Measurements from ENCODE around the gene KCNAB2.

Gene KCNAB2

GRCh38 chr1:6096243-6097116, 50.8 kb downstream of the KCNAB2 start:
- no peak for DNase-seq (ENCODE audit: low read depth, low spot score)

GRCh38 chr1:6097117-6097595, 51.5 kb downstream of the KCNAB2 start:
- DNase-seq (ENCODE audit: low read depth, low spot score): no peak

GRCh38 chr1:6097824-6098223, 52.1 kb downstream of the KCNAB2 start:
- DNase-seq (ENCODE audit: low read depth, low spot score): no peak

DNA sequence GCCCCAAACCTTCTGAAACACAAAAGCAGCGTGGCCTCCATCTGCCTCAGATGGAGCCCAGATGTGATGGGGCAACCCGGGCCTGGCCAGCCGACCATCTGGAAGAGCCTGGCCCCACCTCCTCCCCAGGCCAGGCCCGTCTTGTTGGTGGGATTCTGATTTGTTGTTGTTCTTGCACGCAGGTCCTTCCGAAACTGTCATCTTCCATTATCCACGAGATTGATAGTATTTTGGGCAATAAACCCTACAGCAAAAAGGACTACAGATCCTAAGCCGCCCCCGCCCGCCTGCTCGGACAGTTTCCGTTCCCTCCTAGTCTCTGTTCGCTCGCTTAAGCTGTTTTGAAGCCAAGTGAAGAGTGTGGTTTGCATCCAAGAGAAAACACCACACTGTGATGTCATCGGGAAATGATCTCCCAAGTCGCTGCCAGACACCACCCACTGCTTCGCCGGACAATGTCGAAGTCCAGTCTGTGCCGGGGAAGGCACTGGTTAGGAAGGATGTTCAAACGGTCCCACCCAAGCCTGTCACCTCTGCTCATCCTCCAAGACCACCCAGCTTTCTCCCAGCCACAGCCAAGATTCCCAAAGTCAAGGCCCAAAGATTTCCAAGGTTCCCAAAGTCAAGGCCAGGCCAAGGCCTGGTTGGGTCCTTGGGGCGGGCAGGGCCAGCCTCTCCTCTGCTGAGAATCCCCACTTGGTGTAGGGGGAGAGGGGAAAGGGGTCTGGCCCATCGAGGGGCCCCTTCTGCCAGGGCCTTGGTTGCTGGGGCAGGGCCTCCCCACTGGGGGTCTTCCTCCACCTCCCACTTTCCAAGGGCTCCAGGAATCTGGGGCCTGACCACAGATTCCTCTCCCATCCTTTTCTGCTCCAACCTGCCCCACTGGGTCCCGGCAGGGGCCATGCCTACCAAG, 52.9 kb downstream of the KCNAB2 start:
- DNase-seq (ENCODE audit: low read depth, low spot score): no peak

DNA sequence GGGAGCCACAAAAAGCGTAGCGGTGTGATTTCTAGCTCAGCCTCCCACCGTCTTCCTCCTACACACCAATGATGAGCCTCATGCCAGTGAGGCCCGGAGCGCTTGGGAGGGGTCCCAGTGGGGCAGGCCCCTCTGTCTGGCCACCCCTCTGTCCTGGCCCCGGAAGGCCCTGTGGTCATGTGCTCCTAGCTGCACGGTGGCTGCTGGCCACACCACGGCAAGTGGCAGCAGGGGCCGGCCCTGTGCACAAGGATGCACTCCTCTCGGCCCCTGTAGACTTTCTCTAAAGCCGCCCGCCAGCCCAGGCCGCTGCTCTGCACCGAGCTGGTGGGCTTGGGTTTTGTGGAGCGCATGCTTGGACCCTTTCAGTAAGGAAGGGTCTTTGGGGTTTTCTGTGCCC, 53.6 kb downstream of the KCNAB2 start:
- DNase-seq (ENCODE audit: low read depth, low spot score): no peak

DNA sequence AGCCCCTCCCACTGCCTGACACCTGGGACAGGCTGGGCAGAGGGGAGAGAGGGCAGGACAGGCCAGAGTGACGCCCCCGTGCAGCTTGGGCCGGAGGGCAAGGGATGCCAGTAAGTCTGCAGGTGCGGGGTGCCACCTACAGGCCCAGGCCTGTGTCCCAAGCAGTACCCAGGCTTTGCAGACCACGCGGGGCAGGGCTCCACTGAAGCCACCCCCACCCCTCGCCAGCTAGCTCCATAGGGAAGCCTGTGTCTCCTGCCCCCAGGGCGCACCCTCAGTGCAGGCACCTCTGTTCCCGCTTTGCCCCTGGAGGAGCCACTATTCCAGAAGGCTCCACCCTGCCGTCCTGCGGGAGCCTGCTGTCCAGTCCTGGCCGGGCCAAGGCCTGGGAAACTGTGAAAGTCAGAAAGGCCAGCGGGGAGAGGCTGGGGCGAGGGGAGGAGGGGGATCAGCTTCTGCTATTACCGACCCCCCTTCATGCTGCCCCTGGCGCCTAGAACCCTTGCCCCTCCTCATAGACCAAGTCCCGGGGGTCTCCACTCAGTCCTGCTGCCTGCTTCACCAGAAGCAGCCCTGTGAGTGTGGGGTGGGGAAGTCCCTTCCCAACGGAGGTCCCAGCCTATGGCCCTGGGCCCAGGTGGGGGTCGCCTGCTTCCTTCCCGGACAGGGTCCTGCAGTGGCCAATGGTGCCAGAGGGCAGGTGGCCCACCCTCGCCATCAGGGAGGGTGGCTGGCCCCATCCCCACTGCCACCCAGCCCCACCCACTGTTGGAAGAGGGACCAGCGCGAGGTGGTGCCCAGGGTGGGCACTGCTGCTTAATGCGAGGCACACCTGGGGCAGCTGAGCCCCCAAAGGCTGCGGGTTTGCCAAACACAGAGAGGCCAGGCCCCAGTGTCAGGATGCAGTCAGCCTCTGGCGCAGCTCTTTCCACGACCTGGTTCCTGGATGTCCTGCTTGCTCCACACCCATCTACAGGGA, 54.4 kb downstream of the KCNAB2 start:
- DNase-seq (ENCODE audit: low read depth, low spot score): no peak

GRCh38 chr1:6100861-6101783, 55.4 kb downstream of the KCNAB2 start:
- DNase-seq (ENCODE audit: low read depth, low spot score): no peak

DNA sequence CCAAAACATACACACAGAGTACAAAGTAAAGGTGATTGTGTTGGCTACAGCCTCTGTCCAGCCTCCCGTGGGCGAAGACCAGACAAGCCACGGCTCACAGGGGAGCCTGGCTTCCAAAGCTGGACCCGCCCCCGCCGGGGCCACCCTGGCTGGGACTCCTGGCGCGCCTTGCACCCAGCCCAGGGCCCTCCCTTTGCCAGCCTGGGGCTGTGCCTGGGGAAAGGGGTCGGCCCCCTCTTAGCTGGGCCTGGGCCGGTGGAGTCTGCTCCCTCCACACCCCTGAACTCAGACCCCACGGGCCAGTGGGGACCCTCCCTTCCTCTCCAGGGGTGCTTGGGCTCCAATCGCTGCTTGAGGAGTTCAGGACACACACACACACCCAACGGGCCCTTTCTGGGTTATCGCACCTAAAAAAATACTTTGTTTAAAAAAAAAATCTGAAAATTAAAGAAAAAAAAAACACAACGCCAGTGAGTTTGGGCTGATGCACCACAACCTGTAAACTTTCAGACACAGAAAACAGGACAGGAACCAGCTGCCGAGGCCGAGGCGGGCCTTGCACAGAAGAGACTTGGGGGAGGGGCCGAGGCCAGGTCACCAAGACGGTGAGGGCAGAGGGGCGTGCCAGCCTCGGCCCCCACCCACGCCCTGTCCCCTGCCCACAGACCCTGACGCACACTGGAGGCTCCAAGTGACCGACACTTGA, 56.3 kb downstream of the KCNAB2 start:
- DNase-seq (ENCODE audit: low read depth, low spot score): no peak

DNA sequence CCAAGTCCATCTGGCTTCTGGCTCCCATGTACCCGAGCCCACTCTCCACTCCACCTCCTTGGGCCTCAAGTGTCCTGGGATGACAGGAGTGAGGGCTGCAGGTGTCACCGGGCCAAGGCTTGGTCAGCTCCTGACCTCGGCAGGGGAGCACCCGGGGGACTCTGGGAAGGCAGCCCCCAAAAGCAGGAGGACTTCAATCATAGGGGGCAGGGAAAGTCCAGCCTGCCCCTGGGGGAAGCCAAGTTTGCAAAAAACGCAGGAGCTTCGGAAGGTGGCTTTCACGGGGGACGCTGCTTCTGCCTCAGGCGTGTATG, 56.8 kb downstream of the KCNAB2 start:
- no peak for DNase-seq (ENCODE audit: low read depth, low spot score)

GRCh38 chr1:6103111-6103853, 57.6 kb downstream of the KCNAB2 start:
- no peak for DNase-seq (ENCODE audit: low read depth, low spot score)

GRCh38 chr1:6103854-6104530, 58.3 kb downstream of the KCNAB2 start:
- DNase-seq (ENCODE audit: low read depth, low spot score): no peak

DNA sequence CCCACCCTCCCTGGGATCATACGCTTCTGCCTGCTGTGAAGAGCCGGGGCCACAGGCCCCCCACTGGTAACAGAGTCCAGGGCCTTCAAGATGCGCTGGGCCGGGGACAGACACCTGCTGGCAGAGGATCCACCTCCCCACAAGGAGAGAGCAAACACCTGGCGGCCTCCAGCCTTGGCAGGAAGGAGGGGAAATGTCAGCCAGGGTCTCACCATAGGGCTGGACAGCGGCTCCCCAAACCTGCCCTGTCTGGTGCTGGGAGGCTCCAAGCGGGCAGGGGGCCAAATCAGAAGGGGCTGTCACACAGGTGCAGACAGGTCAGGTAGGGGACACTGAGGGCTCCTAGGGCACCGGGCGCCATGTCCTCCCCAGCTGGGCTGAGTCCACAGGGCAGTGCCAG, 58.9 kb downstream of the KCNAB2 start:
- DNase-seq (ENCODE audit: low read depth, low spot score): no peak

DNA sequence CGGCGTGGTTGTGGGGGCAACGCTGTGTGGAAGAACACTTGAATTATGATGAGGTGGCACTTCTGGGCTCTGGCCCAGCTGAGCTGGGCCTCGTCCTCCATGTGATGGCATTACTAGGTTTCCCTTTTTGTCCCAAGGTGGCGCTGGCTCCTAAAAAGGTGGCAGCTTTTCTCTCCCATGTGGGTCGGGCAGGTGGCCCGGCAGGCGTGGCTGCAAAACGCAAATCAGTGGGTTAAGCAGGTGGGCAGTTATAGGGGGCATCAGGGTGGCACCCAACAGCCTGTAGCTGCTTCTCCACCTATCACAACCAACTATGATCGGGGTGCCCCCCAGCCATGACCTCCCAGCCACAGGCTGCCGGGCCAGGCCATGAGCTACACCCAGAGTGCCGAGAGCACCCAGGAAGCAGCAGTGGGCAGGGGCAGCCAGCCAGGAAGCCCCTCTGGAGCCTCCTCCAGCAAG, 59.6 kb downstream of the KCNAB2 start:
- no peak for DNase-seq (ENCODE audit: low read depth, low spot score)

GRCh38 chr1:6105763-6106162, 60.1 kb downstream of the KCNAB2 start:
- DNase-seq (ENCODE audit: low read depth, low spot score): no peak

DNA sequence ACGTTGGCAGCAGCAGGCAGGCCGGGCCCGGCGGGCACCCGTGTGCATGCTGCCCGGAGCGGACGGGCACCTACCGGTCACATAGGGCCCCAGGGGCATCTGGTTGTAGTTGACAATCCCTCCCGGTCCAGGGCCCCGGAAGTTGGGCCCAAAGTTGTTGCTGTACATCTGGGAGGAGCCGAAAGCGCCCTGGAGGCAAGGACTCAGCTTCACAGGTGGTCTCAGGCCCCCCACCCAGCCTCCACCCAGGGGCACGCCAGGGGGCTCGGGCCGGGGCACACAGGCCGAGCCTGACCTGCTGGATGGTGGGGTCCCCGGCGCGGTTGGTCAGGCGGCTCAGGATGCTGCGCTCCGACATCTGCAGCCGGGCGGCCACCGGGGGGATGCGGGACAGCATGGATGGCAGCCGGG, 60.6 kb downstream of the KCNAB2 start:
- no peak for DNase-seq (ENCODE audit: low read depth, low spot score)

DNA sequence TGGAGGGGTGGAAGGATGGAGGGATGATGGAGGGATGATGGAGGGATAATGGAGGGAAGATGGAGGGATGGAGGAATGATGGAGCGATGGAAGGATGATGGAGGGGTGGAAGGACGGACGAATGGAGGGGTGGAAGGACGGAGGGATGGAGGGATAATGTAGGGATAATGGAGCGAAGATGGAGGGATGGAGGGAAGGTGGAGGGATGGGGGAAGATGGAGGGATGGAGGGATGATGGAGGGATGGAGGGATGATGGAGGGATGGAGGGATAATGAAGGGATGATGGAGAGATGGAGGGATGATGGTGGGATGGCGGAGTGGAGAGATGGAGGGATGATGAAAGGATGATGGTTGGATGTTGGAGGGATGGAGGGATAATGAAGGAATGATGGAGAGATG, 61.3 kb downstream of the KCNAB2 start:
- DNase-seq (ENCODE audit: low read depth, low spot score): no peak

DNA sequence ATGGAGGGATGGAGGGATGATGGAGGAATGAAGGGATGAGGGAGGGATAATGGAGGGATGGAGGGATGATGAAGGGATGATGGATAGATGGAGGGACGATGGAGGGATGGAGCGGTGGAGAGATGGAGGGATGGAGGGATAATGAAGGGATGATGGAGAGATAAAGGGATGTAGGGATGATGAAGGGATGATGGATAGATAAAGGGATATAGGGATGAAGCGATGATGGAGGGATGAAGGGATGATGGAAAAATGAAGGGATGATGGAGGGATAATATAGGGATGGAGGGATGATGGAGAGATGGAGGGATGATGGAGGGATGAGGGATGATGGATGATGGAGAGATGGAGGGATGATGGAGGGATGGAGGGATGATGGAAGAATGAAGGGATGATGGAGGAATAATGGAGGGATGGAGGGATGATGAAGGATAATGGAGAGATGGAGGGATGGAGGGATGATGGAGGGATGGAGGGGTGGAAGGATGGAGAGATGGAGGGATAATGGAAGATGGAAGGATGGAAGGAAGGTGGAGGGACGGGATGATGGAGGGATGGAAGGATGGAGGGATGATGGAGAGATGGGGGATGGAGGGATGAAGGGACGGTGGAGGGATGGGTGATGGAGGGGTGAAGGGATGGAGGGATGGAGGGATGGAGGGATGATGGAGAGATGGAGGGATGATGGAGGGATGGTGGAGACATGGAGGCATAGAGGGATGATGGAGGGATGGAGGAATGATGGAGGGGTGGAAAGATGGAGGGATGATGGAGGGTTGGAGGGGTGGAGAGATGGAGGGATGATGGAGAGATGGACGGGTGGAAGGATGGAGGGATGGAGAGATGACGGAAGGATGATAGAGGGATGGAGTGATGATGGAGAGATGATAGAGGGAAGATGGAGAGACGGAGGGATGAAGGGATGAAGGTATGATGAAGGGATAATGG, 62.0 kb downstream of the KCNAB2 start:
- no peak for DNase-seq (ENCODE audit: low read depth, low spot score)

All from astrocyte of the hippocampus (primary cell).